NT2/D1 (cell line): ENCODE results near the gene RUSC1.
A peak's percentile ranks its signal among the peaks of the same experiment; 100 is the strongest.

Source experiments
- DNase-seq: peaks from one replicate; pipeline ENCODE4 v3.0.0-alpha.2; 2011; ENCODE audit warnings: low read depth, low spot score
- H3K27me3 ChIP-seq: 2 replicates; pipeline ENCODE4 v1.6.0; 2011; ENCODE audit warnings: mild to moderate bottlenecking; ENCODE audit not compliant: insufficient read length, insufficient read depth
- H3K36me3 ChIP-seq: 2 replicates; pipeline ENCODE4 v1.6.1; 2011; ENCODE audit warnings: mild to moderate bottlenecking, low read length, mixed read lengths; ENCODE audit not compliant: insufficient read depth, insufficient read length
- H3K4me1 ChIP-seq: 2 replicates; pipeline ENCODE4 v1.5.1; 2011; ENCODE audit not compliant: insufficient read depth, insufficient read length
- H3K4me3 ChIP-seq: 2 replicates; pipeline ENCODE4 v1.5.1; 2011; ENCODE audit warnings: low read depth; ENCODE audit not compliant: insufficient read length
- H3K9ac ChIP-seq: 2 replicates; pipeline ENCODE4 v1.6.0; 2011; ENCODE audit warnings: low read depth; ENCODE audit not compliant: insufficient read length
- H3K9me3 ChIP-seq: 2 replicates; pipeline ENCODE4 v1.5.1; 2011; ENCODE audit warnings: mild to moderate bottlenecking, low read length; ENCODE audit not compliant: insufficient read depth
- SUZ12 ChIP-seq: IDR thresholded peaks from 2 replicates; pipeline ENCODE4 v1.6.1; 2011; ENCODE audit not compliant: insufficient read length, insufficient read depth; ENCODE audit errors: extremely low read depth
- YY1 ChIP-seq: IDR thresholded peaks from 2 replicates; pipeline ENCODE4 v1.6.1; 2011; ENCODE audit not compliant: insufficient read length, insufficient read depth
- ZNF274 ChIP-seq: IDR thresholded peaks from 2 replicates; pipeline ENCODE4 v1.6.1; 2011; ENCODE audit warnings: mild to moderate bottlenecking, low read depth, low read length

Gene RUSC1

DNA sequence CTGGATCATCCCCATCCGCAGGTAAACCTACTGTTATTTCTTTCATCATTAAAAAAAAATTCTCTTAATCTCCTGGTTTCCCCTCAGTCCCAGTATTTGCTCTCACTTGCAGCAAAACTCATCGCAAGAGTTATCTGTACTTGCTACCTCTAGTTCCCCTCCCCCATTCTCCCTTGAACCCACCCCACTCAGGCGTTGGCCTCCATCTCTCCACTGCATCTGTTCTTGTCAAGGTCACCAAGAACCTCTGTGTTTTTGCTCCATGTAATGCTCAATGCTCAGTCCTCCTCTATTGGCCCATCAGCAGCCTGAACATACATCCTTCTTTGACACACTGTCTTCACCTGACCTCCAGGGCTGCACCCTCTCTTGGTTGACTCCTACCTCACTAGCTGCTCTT, 24.0 kb upstream of the RUSC1 start:
- no peak overlapping the region for H3K4me3 ChIP-seq
- DNase-seq, result no peak
- peaks cover 41% of the 10 kb centered on the region for H3K27me3 ChIP-seq
- TF ChIP-seq ZNF274 (no peak), SUZ12 (no peak), YY1 (no peak)
- H3K4me1 ChIP-seq, result peaks cover 10% of the 10 kb centered on the region
- H3K36me3 ChIP-seq, result no peaks in the 10 kb centered on the region
- H3K9ac ChIP-seq, result no peak overlapping the region
- no peaks in the 10 kb centered on the region for H3K9me3 ChIP-seq

DNA sequence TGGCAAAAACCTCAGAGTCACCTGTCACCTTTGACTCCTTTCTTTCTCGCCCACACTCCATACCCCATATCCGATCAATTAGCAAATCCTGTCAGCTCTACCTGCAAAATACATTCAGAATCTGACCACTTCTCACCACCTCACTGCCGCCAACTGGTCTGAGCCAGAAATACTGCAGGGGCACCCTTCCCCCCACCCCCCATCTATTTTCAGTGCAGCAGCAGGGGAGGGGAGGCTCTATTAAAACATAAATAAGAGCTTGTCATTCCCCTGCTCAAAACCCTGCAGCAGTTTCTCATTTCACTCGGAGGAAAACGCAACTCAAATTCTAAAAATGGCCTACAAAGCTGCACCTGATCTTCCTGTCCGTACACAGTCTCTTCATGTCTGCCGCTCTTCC, 23.3 kb upstream of the RUSC1 start:
- no peak for DNase-seq
- peaks cover 11% of the 10 kb centered on the region for H3K4me1 ChIP-seq
- H3K27me3 ChIP-seq, result peaks cover 41% of the 10 kb centered on the region
- H3K9me3 ChIP-seq, result no peaks in the 10 kb centered on the region
- TF ChIP-seq SUZ12, result no peak
- no peak for TF ChIP-seq ZNF274
- no peak for TF ChIP-seq YY1
- no peak overlapping the region for H3K9ac ChIP-seq
- H3K4me3 ChIP-seq, result no peak overlapping the region
- no peaks in the 10 kb centered on the region for H3K36me3 ChIP-seq

DNA sequence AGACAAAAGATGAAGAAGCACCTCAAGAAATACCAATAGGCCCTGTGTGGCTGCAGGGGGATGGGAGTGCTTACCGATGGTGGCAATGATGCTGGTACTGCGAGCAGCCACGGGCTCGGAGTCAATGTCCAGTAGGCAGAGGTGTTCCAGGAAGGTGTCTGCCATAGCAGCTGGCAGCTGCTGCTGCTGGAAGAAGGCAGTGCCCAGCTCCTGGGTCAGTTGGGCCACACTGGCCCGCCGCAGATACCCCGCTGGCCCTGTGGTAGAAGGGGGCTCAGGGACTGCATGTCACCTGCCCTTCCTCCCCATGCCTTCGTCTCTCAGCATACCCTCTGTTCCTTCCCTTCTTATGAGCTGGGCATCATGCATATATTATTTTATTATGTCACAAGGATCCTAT, 20.7 kb upstream of the RUSC1 start:
- Histone ChIP-seq H3K9me3 (no peaks in the 10 kb centered on the region), H3K27me3 (peaks cover 16% of the 10 kb centered on the region), H3K4me1 (peaks cover 7% of the 10 kb centered on the region), H3K9ac (no peak overlapping the region), H3K4me3 (no peak overlapping the region), H3K36me3 (no peaks in the 10 kb centered on the region)
- DNase-seq, result no peak
- TF ChIP-seq ZNF274, result no peak
- no peak for TF ChIP-seq YY1
- no peak for TF ChIP-seq SUZ12

DNA sequence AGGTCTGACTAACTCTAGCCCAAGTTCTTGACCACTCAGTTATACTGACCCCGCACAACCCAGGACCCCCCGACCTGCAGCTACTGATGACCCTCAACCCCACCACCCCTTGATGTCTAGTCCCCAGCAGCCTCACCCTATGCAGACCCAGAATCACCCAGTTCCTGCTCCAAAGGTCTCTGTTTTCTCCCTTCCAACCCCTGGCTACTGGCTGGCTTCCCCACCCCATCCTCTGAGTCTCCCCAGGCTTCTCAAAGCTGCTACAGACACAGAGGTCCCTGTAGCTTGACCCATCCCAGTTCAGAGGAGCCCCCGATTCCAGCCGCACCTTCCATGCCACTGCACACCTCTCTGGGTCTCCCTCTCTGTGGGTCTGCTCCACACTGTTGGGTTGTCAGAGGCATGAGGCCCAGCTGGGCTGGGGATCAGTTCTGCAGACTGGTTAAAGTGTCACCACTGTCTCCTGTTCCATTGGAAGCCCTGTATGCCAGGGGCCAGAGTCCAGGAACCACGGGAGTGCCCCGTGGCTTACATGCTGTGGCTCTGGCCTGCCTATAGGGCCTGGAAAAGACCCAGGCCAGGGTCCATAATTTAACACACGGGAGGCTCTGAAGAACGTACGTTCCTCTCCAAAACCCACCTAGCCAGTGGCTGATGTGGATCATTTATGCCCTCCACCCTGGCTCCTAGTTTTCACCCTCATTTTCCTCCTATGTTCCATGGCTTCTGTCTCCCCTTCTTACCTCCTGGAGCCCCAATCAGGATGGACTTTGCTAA, 20.0 kb upstream of the RUSC1 start:
- peaks cover 9% of the 10 kb centered on the region for H3K27me3 ChIP-seq
- DNase-seq, result no peak
- no peak overlapping the region for H3K9ac ChIP-seq
- TF ChIP-seq ZNF274, result no peak
- TF ChIP-seq YY1, result no peak
- TF ChIP-seq SUZ12, result no peak
- no peaks in the 10 kb centered on the region for H3K9me3 ChIP-seq
- H3K36me3 ChIP-seq, result no peaks in the 10 kb centered on the region
- H3K4me1 ChIP-seq, result peaks cover 5% of the 10 kb centered on the region
- H3K4me3 ChIP-seq, result no peak overlapping the region

GRCh38 chr1:155301342-155301841, 19.3 kb upstream of the RUSC1 start, which contains the start of gene PKLR:
PKLR (minus strand) TSS chr1:155301438; CDS start chr1:155301395, 43 bp downstream.
- no peaks in the 10 kb centered on the region for H3K36me3 ChIP-seq
- no peaks in the 10 kb centered on the region for H3K9me3 ChIP-seq
- peaks cover 5% of the 10 kb centered on the region for H3K4me1 ChIP-seq
- H3K27me3 ChIP-seq, result peaks cover 3% of the 10 kb centered on the region
- H3K4me3 ChIP-seq, result no peak within 1 kb of the TSS
- TF ChIP-seq SUZ12 (no peak), ZNF274 (no peak), YY1 (no peak)
- DNase-seq, result no peak
- no peak within 1 kb of the TSS for H3K9ac ChIP-seq

DNA sequence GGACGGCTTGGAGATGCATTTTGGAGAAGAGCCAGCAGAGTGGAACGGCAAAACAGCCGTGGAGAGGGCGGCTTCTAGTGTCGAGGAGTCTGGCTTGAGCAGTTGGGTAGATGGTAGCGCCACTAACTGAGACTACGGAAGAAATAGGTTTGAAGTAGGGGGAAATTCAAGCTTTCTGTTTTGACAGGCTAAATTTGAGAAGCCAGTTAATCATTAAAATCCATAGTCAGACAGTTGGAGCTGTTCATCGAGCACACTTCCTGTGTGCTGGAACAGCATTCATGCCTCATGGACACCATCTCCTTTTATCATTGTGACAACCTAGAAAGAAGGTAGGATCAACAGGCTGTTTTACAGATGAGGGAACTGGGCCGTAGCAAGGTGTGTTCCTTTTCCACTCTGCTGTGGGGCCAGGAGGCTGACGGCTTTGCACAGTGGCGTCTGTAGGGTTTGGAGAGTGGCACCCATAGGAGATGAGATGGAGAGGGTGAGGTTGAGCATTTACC, 16.1 kb upstream of the RUSC1 start:
- H3K36me3 ChIP-seq, result peaks cover 1% of the 10 kb centered on the region
- H3K4me1 ChIP-seq, result peaks cover 7% of the 10 kb centered on the region
- DNase-seq, result no peak
- H3K9me3 ChIP-seq, result no peaks in the 10 kb centered on the region
- TF ChIP-seq ZNF274, result no peak
- TF ChIP-seq SUZ12, result no peak
- TF ChIP-seq YY1, result no peak
- no peaks in the 10 kb centered on the region for H3K27me3 ChIP-seq
- H3K9ac ChIP-seq, result no peak overlapping the region
- H3K4me3 ChIP-seq, result no peak overlapping the region

DNA sequence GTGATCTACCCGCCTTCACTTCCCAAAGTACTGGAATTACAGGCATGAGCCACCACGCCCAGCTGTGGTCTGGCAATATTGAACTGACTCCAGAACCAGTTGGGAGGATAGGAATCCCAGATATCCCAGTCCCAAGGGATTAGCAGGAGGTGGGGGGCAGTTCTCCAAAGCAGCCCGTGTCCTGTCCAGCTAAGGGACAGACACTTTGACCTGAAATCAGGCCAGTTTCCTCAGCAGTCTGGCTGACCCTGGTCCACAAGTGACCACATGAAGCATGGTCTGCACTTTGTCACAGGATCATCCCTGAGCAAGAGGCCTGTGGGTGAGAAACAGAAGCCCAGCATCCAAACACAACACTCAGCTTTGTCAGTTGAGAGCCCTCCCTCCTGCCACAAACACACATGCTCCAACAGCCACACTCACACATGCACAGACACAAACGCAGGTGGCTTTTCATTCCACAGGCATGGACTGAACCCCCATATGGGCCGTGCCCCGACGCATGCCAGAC, 14.8 kb upstream of the RUSC1 start:
- no peaks in the 10 kb centered on the region for H3K27me3 ChIP-seq
- peaks cover 10% of the 10 kb centered on the region for H3K4me1 ChIP-seq
- H3K4me3 ChIP-seq, result no peak overlapping the region
- no peak for DNase-seq
- TF ChIP-seq YY1 (no peak), ZNF274 (no peak), SUZ12 (no peak)
- H3K9me3 ChIP-seq, result no peaks in the 10 kb centered on the region
- H3K9ac ChIP-seq, result peak overlapping the region; percentile 22
- peaks cover 15% of the 10 kb centered on the region for H3K36me3 ChIP-seq
